H1 (cell line): ENCODE measurements around the gene C2CD5. TPM values are rescaled to one million over a fixed set of nuclear protein-coding genes. Genes with fewer than 3 reads are reported as not detected.

ENCODE experiments used
- CTCF ChIA-PET: fragments of 300-600 bp; sonication (Branson Sonifier 250); formaldehyde crosslinking; loops from one replicate; lab custom pipeline; 2021; ENCODE audit not compliant: partially characterized antibody; lab: Charles Lee
- POLR2A ChIA-PET: fragments of 300-600 bp; sonication (Branson Sonifier 250); formaldehyde crosslinking; loops from one replicate; lab custom pipeline; 2021; ENCODE audit warnings: inconsistent platforms; ENCODE audit not compliant: partially characterized antibody; lab: Charles Lee
- DNase-seq, 2 experiments: peaks; one replicate each; pipeline versions ENCODE4 v3.0.0 to v3.0.0-alpha.2; 2010 to 2022; ENCODE audit warnings: low spot score in 2 of 2, low read depth in 1 of 2, mixed read lengths in 1 of 2
- FAIRE-seq: peaks from 2 replicates; lab custom pipeline; 2011; peaks lifted over from hg19 to GRCh38; lab: Jason Lieb, UNC
- H2AFZ ChIP-seq: 2 replicates; pipeline ENCODE4 v1.8.1; 2012; ENCODE audit warnings: low read length, inconsistent platforms
- H2AK5ac ChIP-seq: 2 replicates; pipeline ENCODE4 v1.6.1; 2013; ENCODE audit warnings: low read depth, low read length
- H2BK120ac ChIP-seq: replicated peaks from 2 replicates; pipeline ENCODE3; 2013; ENCODE audit warnings: low read depth, low read length, inconsistent platforms
- H2BK12ac ChIP-seq: 2 replicates; pipeline ENCODE4 v1.6.1; 2013; ENCODE audit warnings: low read depth, low read length
- H2BK15ac ChIP-seq: 2 replicates; pipeline ENCODE4 v1.6.1; 2013; ENCODE audit warnings: low read length
- H2BK20ac ChIP-seq: 2 replicates; pipeline ENCODE4 v1.6.1; 2013; ENCODE audit warnings: low read length
- H2BK5ac ChIP-seq: 2 replicates; pipeline ENCODE4 v1.6.1; 2013; ENCODE audit warnings: low read depth, low read length
- H3K14ac ChIP-seq: 2 replicates; pipeline ENCODE4 v1.6.1; 2013; ENCODE audit warnings: inconsistent platforms; ENCODE audit not compliant: insufficient read length
- H3K18ac ChIP-seq: 2 replicates; pipeline ENCODE4 v1.6.1; 2013; ENCODE audit warnings: low read length; ENCODE audit errors: extremely low read depth
- H3K23ac ChIP-seq: 2 replicates; pipeline ENCODE4 v1.6.1; 2013; ENCODE audit warnings: inconsistent platforms; ENCODE audit not compliant: insufficient read length
- H3K23me2 ChIP-seq: 2 replicates; pipeline ENCODE4 v1.6.1; 2013; ENCODE audit warnings: low read depth, low read length
- H3K27ac ChIP-seq: 2 replicates; pipeline ENCODE4 v1.6.1; 2011; ENCODE audit warnings: low read depth, low read length, inconsistent platforms
- H3K27me3 ChIP-seq, 4 experiments: replicated peaks in 1 of 4; 1 replicate in 1 of 4; 2 replicates in 3 of 4; pipeline versions ENCODE4 v1.6.1 to v1.8.1; 2011 to 2013; ENCODE audit warnings: low read length in 3 of 4, mild to moderate bottlenecking in 3 of 4, inconsistent platforms in 2 of 4, mixed read lengths in 2 of 4, moderate library complexity in 1 of 4; ENCODE audit not compliant: control insufficient read depth in 3 of 4, insufficient read depth in 3 of 4; ENCODE audit errors: extremely low read depth in 1 of 4
- H3K36me3 ChIP-seq, 4 experiments: 2 replicates each; pipeline versions ENCODE4 v1.6.1 to v1.8.1; 2011 to 2013; ENCODE audit warnings: mild to moderate bottlenecking in 4 of 4, low read length in 3 of 4, moderate library complexity in 2 of 4, control low read depth in 1 of 4, inconsistent platforms in 1 of 4; ENCODE audit not compliant: insufficient read depth in 4 of 4, control insufficient read depth in 2 of 4
- H3K4ac ChIP-seq: replicated peaks from 2 replicates; pipeline ENCODE3; 2013; ENCODE audit warnings: low read length, low read depth, mixed read lengths, inconsistent platforms; ENCODE audit not compliant: insufficient read length
- H3K4me1 ChIP-seq, 4 experiments: replicated peaks in 1 of 4; 1 replicate in 1 of 4; 2 replicates in 3 of 4; pipeline versions ENCODE4 v1.6.1 to v1.8.1; 2011 to 2013; ENCODE audit warnings: low read length in 3 of 4, inconsistent platforms in 2 of 4, mixed read lengths in 1 of 4; ENCODE audit not compliant: insufficient read depth in 4 of 4, control insufficient read depth in 3 of 4
- H3K4me2 ChIP-seq, 2 experiments: 2 replicates each; pipeline versions ENCODE4 v1.6.1 to v1.8.1; 2011 to 2013; ENCODE audit warnings: low read depth in 2 of 2, low read length in 2 of 2, control low read depth in 1 of 2, inconsistent platforms in 1 of 2, mild to moderate bottlenecking in 1 of 2; ENCODE audit not compliant: insufficient read depth in 1 of 2
- H3K4me3 ChIP-seq, 4 experiments: fragments of 200-600, 300-600 bp in 1 of 4; sonication (generic), shearing (Covaris generic), sonication (Bioruptor Twin) in 1 of 4; 2 replicates each; pipeline versions ENCODE4 v1.5.1 to v1.8.1; 2011 to 2016; ENCODE audit warnings: low read length in 4 of 4, low read depth in 3 of 4, control low read depth in 2 of 4, inconsistent platforms in 2 of 4, mild to moderate bottlenecking in 2 of 4, mixed read lengths in 1 of 4, moderate library complexity in 1 of 4; ENCODE audit not compliant: insufficient read depth in 2 of 4; ENCODE audit errors: extremely low read depth in 1 of 4
- H3K56ac ChIP-seq: replicated peaks from 2 replicates; pipeline ENCODE3; 2013; ENCODE audit warnings: low read depth, mild to moderate bottlenecking, mixed read lengths, low read length, inconsistent platforms; ENCODE audit not compliant: insufficient read length
- H3K79me1 ChIP-seq: 2 replicates; pipeline ENCODE4 v1.6.1; 2013; ENCODE audit warnings: low read depth, low read length, control low read depth
- H3K79me2 ChIP-seq, 2 experiments: 2 replicates each; pipeline versions ENCODE4 v1.6.1 to v1.8.1; 2012 to 2013; ENCODE audit warnings: low read length in 2 of 2, mild to moderate bottlenecking in 2 of 2, inconsistent platforms in 1 of 2; ENCODE audit not compliant: insufficient read depth in 2 of 2, control insufficient read depth in 1 of 2
- H3K9ac ChIP-seq, 4 experiments: replicated peaks in 1 of 4; 1 replicate in 1 of 4; 2 replicates in 3 of 4; pipeline versions ENCODE4 v1.6.1 to v1.8.1; 2011 to 2013; ENCODE audit warnings: low read depth in 3 of 4, low read length in 3 of 4, control low read depth in 2 of 4, mild to moderate bottlenecking in 2 of 4, moderate library complexity in 2 of 4, inconsistent platforms in 1 of 4; ENCODE audit errors: extremely low read depth in 1 of 4
- H3K9me3 ChIP-seq, 2 experiments: 2 replicates each; pipeline versions ENCODE4 v1.6.1 to v1.8.1; 2012 to 2013; ENCODE audit warnings: mild to moderate bottlenecking in 2 of 2, moderate library complexity in 2 of 2, control low read depth in 1 of 2, inconsistent platforms in 1 of 2, low read depth in 1 of 2, low read length in 1 of 2, mixed read lengths in 1 of 2; ENCODE audit not compliant: insufficient read depth in 2 of 2
- H4K20me1 ChIP-seq, 2 experiments: replicated peaks in 1 of 2; 2 replicates each; pipeline versions ENCODE3 to v1.8.1; 2011 to 2013; ENCODE audit warnings: inconsistent platforms in 2 of 2, low read length in 2 of 2, mild to moderate bottlenecking in 1 of 2; ENCODE audit not compliant: insufficient read depth in 2 of 2, control insufficient read depth in 1 of 2
- H4K5ac ChIP-seq: 2 replicates; pipeline ENCODE4 v1.6.1; 2013; ENCODE audit warnings: low read length, low read depth, mixed read lengths, inconsistent platforms; ENCODE audit not compliant: insufficient read length
- H4K8ac ChIP-seq: 2 replicates; pipeline ENCODE4 v1.8.0; 2013; ENCODE audit warnings: mild to moderate bottlenecking, moderate library complexity, low read length, inconsistent platforms; ENCODE audit not compliant: insufficient read depth; ENCODE audit errors: extremely low read depth
- H4K91ac ChIP-seq: replicated peaks from 2 replicates; pipeline ENCODE3; 2013; ENCODE audit warnings: low read length, mixed read lengths, inconsistent platforms; ENCODE audit not compliant: insufficient read length
- CEBPB ChIP-seq: IDR thresholded peaks from 2 replicates; pipeline ENCODE4 v1.6.1; 2012; ENCODE audit warnings: low read depth, low read length
- CHD2 ChIP-seq: IDR thresholded peaks from 2 replicates; pipeline ENCODE4 v1.6.1; 2012; ENCODE audit warnings: low read length, improper control_type of control experiment
- CREB1 ChIP-seq: IDR thresholded peaks from 2 replicates; pipeline ENCODE4 v1.6.1; 2012; ENCODE audit warnings: inconsistent platforms
- E2F6 ChIP-seq: IDR thresholded peaks from 2 replicates; pipeline ENCODE4 v1.6.1; 2012; ENCODE audit warnings: inconsistent platforms
- EP300 ChIP-seq, 2 experiments: IDR thresholded peaks; 1 replicate in 1 of 2; 2 replicates in 1 of 2; pipeline ENCODE4 v1.6.1; 2011 to 2012; ENCODE audit warnings: low read depth in 2 of 2, low read length in 2 of 2, mild to moderate bottlenecking in 2 of 2, borderline replicate concordance in 1 of 2, inconsistent platforms in 1 of 2, moderate library complexity in 1 of 2
- GTF2F1 ChIP-seq: IDR thresholded peaks from 2 replicates; pipeline ENCODE4 v1.6.1; 2012; ENCODE audit warnings: low read depth, low read length, improper control_type of control experiment, borderline replicate concordance
- JUN ChIP-seq: IDR thresholded peaks from 2 replicates; pipeline ENCODE4 v1.6.1; 2011; ENCODE audit warnings: low read depth, mild to moderate bottlenecking, improper control_type of control experiment, low read length
- KDM1A ChIP-seq: fragments of 200-600, 300-600 bp; sonication (generic); IDR thresholded peaks from 2 replicates; pipeline ENCODE4 v1.7.1; 2016; ENCODE audit warnings: mild to moderate bottlenecking, low read length, borderline replicate concordance
- RFX5 ChIP-seq: IDR thresholded peaks from 2 replicates; pipeline ENCODE4 v1.6.1; 2011; ENCODE audit warnings: low read depth, low read length, improper control_type of control experiment, borderline replicate concordance
- SRF ChIP-seq: IDR thresholded peaks from 2 replicates; pipeline ENCODE4 v1.6.1; 2011; ENCODE audit warnings: mild to moderate bottlenecking, low read depth, low read length, moderate library complexity
- TAF1 ChIP-seq: IDR thresholded peaks from 2 replicates; pipeline ENCODE4 v1.6.1; 2011; ENCODE audit warnings: mild to moderate bottlenecking, low read depth, low read length
- TCF12 ChIP-seq: IDR thresholded peaks from 2 replicates; pipeline ENCODE4 v1.6.1; 2011; ENCODE audit warnings: low read depth, mild to moderate bottlenecking, low read length
- USF2 ChIP-seq: IDR thresholded peaks from 2 replicates; pipeline ENCODE4 v1.6.1; 2011; ENCODE audit warnings: low read length, improper control_type of control experiment
- ZNF274 ChIP-seq: IDR thresholded peaks from 2 replicates; pipeline ENCODE4 v1.7.0; 2012; ENCODE audit warnings: low read length, borderline replicate concordance; ENCODE audit errors: extremely low read depth
- WGBS, 2 experiments: shearing (Covaris generic) in 1 of 2; methylation state at CpG; one replicate each; pipeline versions ENCODE4 v1.1.6 to v1.1.7; 2013 to 2015; ENCODE audit warnings: low lambda C conversion rate in 2 of 2, mixed read lengths in 2 of 2, inconsistent platforms in 1 of 2, low coverage in 1 of 2, missing lambda C conversion rate in 1 of 2; ENCODE audit not compliant: insufficient replicate concordance in 2 of 2, insufficient coverage in 1 of 2, insufficient read length in 1 of 2; ENCODE audit errors: extremely low coverage in 1 of 2, missing lambda C conversion rate in 1 of 2; 5-methylcytosine and 5-hydroxymethylcytosine counted together
- polyA plus RNA-seq, 7 experiments: library from polyadenylated mRNA; depleted of rRNA in 3 of 7; stranded (reverse) in 5 of 7; unstranded in 2 of 7; fragments of >200 nt in 5 of 7; fragments of 200-250 nt in 2 of 7; gene quantifications; 1 replicate in 5 of 7; 2 replicates in 1 of 7; 4 replicates in 1 of 7; pipeline versions ENCODE4 v1.2.1 to v1.2.3, GENCODE V29; 2011 to 2013; ENCODE audit warnings: missing spikeins in 2 of 7, mixed read lengths in 2 of 7
- total RNA-seq: library from RNA; stranded (reverse); fragmentation: NEBNext Ultra II Directional; extraction: Animal tissue kit (Norgen Biotek cat#: 25700); gene quantifications from 2 replicates; pipeline ENCODE4 v1.2.1, GENCODE V29; 2021

Gene C2CD5
- total and polyA plus RNA-seq, 2 of the 8 experiments (the other 6 are each of a cell fraction or from before 2014, with no cell fraction given) = 21.9 to 45.9 TPM

DNA sequence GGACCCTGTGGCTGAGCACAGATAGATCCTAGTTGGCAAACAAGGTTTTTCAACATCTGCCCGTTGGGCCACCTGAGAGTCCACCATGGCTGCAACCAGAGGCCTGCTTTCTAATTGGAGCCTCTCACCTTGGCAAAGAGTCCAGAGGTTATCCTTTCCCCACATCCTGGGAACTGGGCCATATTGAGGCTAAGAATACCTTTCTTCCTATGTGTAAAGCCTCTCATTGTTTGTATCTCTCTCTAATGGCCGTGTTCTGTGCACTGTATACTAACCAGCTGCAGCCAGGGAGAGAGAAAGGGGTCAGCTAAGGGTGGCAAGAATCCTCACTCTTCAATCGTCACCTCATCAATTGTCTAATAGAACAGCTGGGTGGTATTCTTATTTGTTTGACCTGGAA lies 130.8 kb downstream of the C2CD5 start:
- FAIRE-seq = no peak
- no peak overlapping the region for H3K27ac ChIP-seq
- WGBS, 2 experiments = 93% methylated on average over 3 of the region's 3 CpGs; no CpG with 5 or more reads in 1 of the 2 experiments
- TF ChIP-seq USF2 (no peak), CEBPB (no peak), GTF2F1 (no peak), CHD2 (no peak), TAF1 (no peak), EP300 (IDR thresholded peaks at IDR 0.05; ENCODE audit: borderline replicate concordance in 1 of 2, low read depth in 2 of 2, low read length in 2 of 2) (no peak), CREB1 (no peak), ZNF274 (no peak), RFX5 (no peak), E2F6 (no peak), SRF (no peak), TCF12 (no peak), KDM1A (no peak), JUN (no peak)

More for the DNA sequence above, 130.8 kb downstream of the C2CD5 start:
- DNase-seq = no peak
- Histone ChIP-seq H3K14ac (no peak overlapping the region), H3K18ac (no peak overlapping the region), H2BK12ac (no peak overlapping the region), H3K4ac (no peak overlapping the region), H4K5ac (no peak overlapping the region), H3K56ac (no peak overlapping the region), H2AK5ac (no peak overlapping the region), H4K91ac (no peak overlapping the region), H3K4me2 (no peak overlapping the region), H3K79me2 (no peaks in the 10 kb centered on the region), H2BK15ac (no peak overlapping the region), H2AFZ (no peak overlapping the region), H3K27me3 (no peaks in the 10 kb centered on the region), H3K4me1 (no peaks in the 10 kb centered on the region), H2BK5ac (no peak overlapping the region), H3K9ac (no peak overlapping the region), H3K9me3 (no peaks in the 10 kb centered on the region; a peak in 1 of 4 replicates), H3K36me3 (no peaks in the 10 kb centered on the region), H4K8ac (no peak overlapping the region), H2BK20ac (no peak overlapping the region), H3K23me2 (no peaks in the 10 kb centered on the region), H3K23ac (no peak overlapping the region), H3K79me1 (no peaks in the 10 kb centered on the region), H2BK120ac (no peak overlapping the region), H3K4me3 (no peak overlapping the region), H4K20me1 (no peaks in the 10 kb centered on the region)
- CTCF ChIA-PET = no interaction called here
- POLR2A ChIA-PET = no interaction called here
